ENCODE measurements around the gene GREB1.

GREB1 gene

GRCh38 chr2:11509657-11510360, 24.0 kb upstream of the GREB1 start:
- DNase-seq (ENCODE audit: low spot score) = no peak

- no peak for DNase-seq (ENCODE audit: low spot score)
Measured at GRCh38 chr2:11512431-11512830, 21.4 kb upstream of the GREB1 start.

- no peak for DNase-seq (ENCODE audit: low spot score)
Measured at GRCh38 chr2:11513319-11513718, 20.5 kb upstream of the GREB1 start.

GRCh38 chr2:11514081-11514730, 19.6 kb upstream of the GREB1 start:
- no peak for DNase-seq (ENCODE audit: low spot score)

GRCh38 chr2:11514904-11515303, 18.9 kb upstream of the GREB1 start:
- DNase-seq (ENCODE audit: low spot score) = no peak

GRCh38 chr2:11515490-11515981, 18.3 kb upstream of the GREB1 start:
- no peak for DNase-seq (ENCODE audit: low spot score)

- DNase-seq (ENCODE audit: low spot score) = no peak
Measured at GRCh38 chr2:11516984-11517648, 16.7 kb upstream of the GREB1 start.

- DNase-seq (ENCODE audit: low spot score) = no peak
Measured at GRCh38 chr2:11517906-11518305, 15.9 kb upstream of the GREB1 start.

- no peak for DNase-seq (ENCODE audit: low spot score)
Measured at GRCh38 chr2:11520092-11520693, 13.7 kb upstream of the GREB1 start.

GRCh38 chr2:11521775-11522174, 12.1 kb upstream of the GREB1 start:
- DNase-seq (ENCODE audit: low spot score) = no peak

- DNase-seq (ENCODE audit: low spot score) = no peak
Measured at GRCh38 chr2:11524470-11524869, 9.4 kb upstream of the GREB1 start.

GRCh38 chr2:11525762-11526161, 8.1 kb upstream of the GREB1 start:
- DNase-seq (ENCODE audit: low spot score) = no peak

GRCh38 chr2:11527001-11527400, 6.8 kb upstream of the GREB1 start:
- DNase-seq (ENCODE audit: low spot score) = no peak

GRCh38 chr2:11528228-11528627, 5.6 kb upstream of the GREB1 start:
- no peak for DNase-seq (ENCODE audit: low spot score)

GRCh38 chr2:11530864-11531465, 2.9 kb upstream of the GREB1 start:
- no peak for DNase-seq (ENCODE audit: low spot score)

GRCh38 chr2:11532416-11533055, 1.3 kb upstream of the GREB1 start:
- DNase-seq (ENCODE audit: low spot score) = no peak

GRCh38 chr2:11534071-11534745, 363 bp downstream of the GREB1 start:
- DNase-seq (ENCODE audit: low spot score) = no peak

GRCh38 chr2:11534746-11535484, 1.1 kb downstream of the GREB1 start:
- DNase-seq (ENCODE audit: low spot score) = no peak

- no peak for DNase-seq (ENCODE audit: low spot score)
Measured at GRCh38 chr2:11535899-11536344, 2.1 kb downstream of the GREB1 start.

GRCh38 chr2:11537951-11538350, 4.1 kb downstream of the GREB1 start:
- no peak for DNase-seq (ENCODE audit: low spot score)

All from hematopoietic multipotent progenitor cell treated with erythropoietin and hydrocortisone succinate and interleukin-3 and kit ligand, for 15 days (in vitro differentiated cells).